AG09309 (cell line): ENCODE data around the gene DGKD.

Experiments used
- DNase-seq: peaks from one replicate; pipeline ENCODE4 v3.0.0-alpha.2; 2010; ENCODE audit warnings: low read depth
- H3K4me3 ChIP-seq: 2 replicates; pipeline ENCODE4 v1.5.1; 2011; ENCODE audit warnings: mild to moderate bottlenecking, low read depth, low read length, moderate library complexity; ENCODE audit not compliant: control insufficient read depth
- TF ChIP-seq, protein P1 (sequence below): IDR thresholded peaks from 2 replicates; pipeline ENCODE4 v1.5.1; 2011; ENCODE audit warnings: mild to moderate bottlenecking, low read depth, low read length, inconsistent platforms; ENCODE audit not compliant: insufficient read depth, control insufficient read depth; ENCODE audit errors: missing control alignments

The DGKD gene

DNA sequence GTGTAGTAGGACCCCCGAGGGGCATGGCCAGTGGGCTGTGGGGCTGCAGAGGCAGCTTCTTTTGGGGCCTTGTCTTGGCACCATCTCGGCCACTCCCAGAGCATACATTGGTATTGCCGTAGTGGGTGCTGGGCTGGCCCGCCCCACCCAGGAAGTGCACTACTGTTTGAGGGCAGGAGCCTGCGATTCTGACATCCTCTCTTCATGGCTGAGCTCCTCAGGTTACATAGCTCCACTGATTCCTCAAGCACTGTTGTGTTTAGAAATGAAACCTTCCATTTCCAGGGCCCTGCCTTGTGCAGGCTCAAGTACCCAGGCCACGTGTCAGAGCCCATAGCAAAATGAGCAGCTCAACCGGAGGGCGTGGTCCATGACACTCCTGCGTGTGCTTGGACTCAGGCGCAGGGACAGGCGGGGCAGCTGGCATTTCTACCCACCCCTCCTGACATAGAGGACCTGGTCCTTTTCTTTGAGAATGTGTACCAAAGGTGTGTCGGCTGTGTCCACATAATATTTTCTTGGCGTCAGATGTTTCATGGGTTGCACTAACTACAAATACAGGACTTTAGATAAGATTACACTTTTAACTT is 67.9 kb downstream of the DGKD start:
- DNase-seq = no peak
- TF ChIP-seq, protein P1, sequence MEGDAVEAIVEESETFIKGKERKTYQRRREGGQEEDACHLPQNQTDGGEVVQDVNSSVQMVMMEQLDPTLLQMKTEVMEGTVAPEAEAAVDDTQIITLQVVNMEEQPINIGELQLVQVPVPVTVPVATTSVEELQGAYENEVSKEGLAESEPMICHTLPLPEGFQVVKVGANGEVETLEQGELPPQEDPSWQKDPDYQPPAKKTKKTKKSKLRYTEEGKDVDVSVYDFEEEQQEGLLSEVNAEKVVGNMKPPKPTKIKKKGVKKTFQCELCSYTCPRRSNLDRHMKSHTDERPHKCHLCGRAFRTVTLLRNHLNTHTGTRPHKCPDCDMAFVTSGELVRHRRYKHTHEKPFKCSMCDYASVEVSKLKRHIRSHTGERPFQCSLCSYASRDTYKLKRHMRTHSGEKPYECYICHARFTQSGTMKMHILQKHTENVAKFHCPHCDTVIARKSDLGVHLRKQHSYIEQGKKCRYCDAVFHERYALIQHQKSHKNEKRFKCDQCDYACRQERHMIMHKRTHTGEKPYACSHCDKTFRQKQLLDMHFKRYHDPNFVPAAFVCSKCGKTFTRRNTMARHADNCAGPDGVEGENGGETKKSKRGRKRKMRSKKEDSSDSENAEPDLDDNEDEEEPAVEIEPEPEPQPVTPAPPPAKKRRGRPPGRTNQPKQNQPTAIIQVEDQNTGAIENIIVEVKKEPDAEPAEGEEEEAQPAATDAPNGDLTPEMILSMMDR = no peak
- no peak overlapping the region for H3K4me3 ChIP-seq

- DNase-seq = no peak
- TF ChIP-seq, protein P1 = no peak
- no peak overlapping the region for H3K4me3 ChIP-seq
Measured at GRCh38 chr2:233422649-233423551, 68.6 kb downstream of the DGKD start.

DNA sequence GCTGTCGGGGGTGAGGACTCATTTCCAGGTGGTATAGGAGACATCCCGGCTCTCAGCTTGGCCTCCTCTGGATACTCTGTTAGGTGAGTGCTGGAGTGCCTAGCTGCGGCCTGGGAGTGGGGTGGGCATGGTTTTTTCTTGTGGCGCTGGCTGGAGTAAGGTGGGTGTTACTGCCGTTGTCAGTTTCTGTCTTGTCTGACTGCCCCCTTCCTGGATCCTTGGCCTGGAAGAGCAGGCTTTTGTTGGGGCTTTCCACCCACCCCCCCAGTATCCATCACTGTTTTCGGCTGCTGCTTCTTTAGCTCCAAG is 69.2 kb downstream of the DGKD start:
- DNase-seq = no peak
- no peak overlapping the region for H3K4me3 ChIP-seq
- TF ChIP-seq, protein P1 = no peak

GRCh38 chr2:233424154-233424951 is 70.1 kb downstream of the DGKD start:
- no peak overlapping the region for H3K4me3 ChIP-seq
- TF ChIP-seq, protein P1 = no peak
- no peak for DNase-seq

GRCh38 chr2:233426619-233427342 is 72.5 kb downstream of the DGKD start:
- TF ChIP-seq, protein P1 = no peak
- H3K4me3 ChIP-seq = no peak overlapping the region
- no peak for DNase-seq

GRCh38 chr2:233428008-233428407 is 73.7 kb downstream of the DGKD start:
- no peak overlapping the region for H3K4me3 ChIP-seq
- TF ChIP-seq, protein P1 = no peak
- no peak for DNase-seq
